HepG2 (cell line): ENCODE measurements around the gene PIMREG. TPM values are rescaled to one million over a fixed set of nuclear protein-coding genes. Genes with fewer than 3 reads are reported as not detected.

Experiments used
- ATAC-seq: fragments of 200-7000 bp; cut with Tn5 transposase; 3 replicates; pipeline ENCODE4 v1.9.1; 2020; ENCODE audit warnings: mild to moderate bottlenecking, moderate library complexity
- BruUV-seq: library from RNA; stranded (reverse); fragments of 400-500 nt; replicated peaks from 2 replicates; lab custom pipeline; 2021; lab: Mats Ljungman, UMichigan
- CTCF ChIA-PET: fragments of 300-600 bp; formaldehyde crosslinking; extraction: SDS; loops from one replicate; lab custom pipeline; 2021; ENCODE audit warnings: low total read pairs, inconsistent platforms, low intra/inter-chr PET ratio; lab: Yijun Ruan, JAX
- POLR2A ChIA-PET: fragments of 350-600 bp; sonication (Branson Sonifier 250); formaldehyde crosslinking; loops from one replicate; lab custom pipeline; 2020; ENCODE audit warnings: antibody characterized with exemption, inconsistent platforms; lab: Yijun Ruan, JAX
- DNase-seq: peaks from one replicate; pipeline ENCODE4 v3.0.0-alpha.2; 2015; ENCODE audit warnings: low spot score
- FAIRE-seq: peaks from 3 replicates; lab custom pipeline; 2011; peaks lifted over from hg19 to GRCh38; lab: Jason Lieb, UNC
- H2AFZ ChIP-seq: one replicate; pipeline ENCODE4 v1.6.1; 2011; ENCODE audit warnings: low read length, inconsistent platforms
- H3K27ac ChIP-seq: fragments of 300-600 bp; 3 replicates; pipeline ENCODE4 v1.8.0; 2011; ENCODE audit warnings: mixed run types, mild to moderate bottlenecking, mixed read lengths, low read length, inconsistent platforms; ENCODE audit not compliant: insufficient read depth; ENCODE audit errors: extremely low read length
- H3K27me3 ChIP-seq, 2 experiments: fragments of 200-600 bp in 1 of 2; 2 replicates in 1 of 2; 3 replicates in 1 of 2; pipeline versions ENCODE4 v1.6.0 to v1.8.0; 2011; ENCODE audit warnings: low read length in 2 of 2, mild to moderate bottlenecking in 2 of 2, moderate library complexity in 2 of 2, inconsistent platforms in 1 of 2; ENCODE audit not compliant: insufficient read depth in 2 of 2, control insufficient read depth in 1 of 2
- H3K36me3 ChIP-seq, 2 experiments: fragments of 200-600 bp in 1 of 2; replicated peaks in 1 of 2; 2 replicates in 1 of 2; 3 replicates in 1 of 2; pipeline versions ENCODE4 v1.5.1 to v1.8.0; 2011; ENCODE audit warnings: low read length in 2 of 2, inconsistent platforms in 1 of 2; ENCODE audit not compliant: insufficient read depth in 2 of 2, control insufficient read depth in 1 of 2
- H3K4me1 ChIP-seq: 2 replicates; pipeline ENCODE4 v1.5.1; 2012; ENCODE audit warnings: low read length, inconsistent platforms; ENCODE audit not compliant: insufficient read depth
- H3K4me2 ChIP-seq: 2 replicates; pipeline ENCODE4 v1.6.0; 2011; ENCODE audit warnings: low read depth, low read length, inconsistent platforms
- H3K4me3 ChIP-seq, 3 experiments: fragments of 200-600 bp in 1 of 3; sonication (generic), shearing (Covaris generic) in 1 of 3; replicated peaks in 1 of 3; 2 replicates each; pipeline ENCODE4 v1.5.1; 2011 to 2016; ENCODE audit warnings: low read length in 3 of 3, inconsistent platforms in 2 of 3, low read depth in 2 of 3, mild to moderate bottlenecking in 2 of 3, control low read depth in 1 of 3, mixed read lengths in 1 of 3; ENCODE audit not compliant: insufficient read depth in 1 of 3
- H3K79me2 ChIP-seq: one replicate; pipeline ENCODE4 v1.6.1; 2011; ENCODE audit warnings: low read length, inconsistent platforms; ENCODE audit not compliant: insufficient read depth
- H3K9ac ChIP-seq: 2 replicates; pipeline ENCODE4 v1.6.0; 2011; ENCODE audit warnings: mild to moderate bottlenecking, low read depth, low read length, inconsistent platforms; ENCODE audit not compliant: insufficient read depth
- H3K9me3 ChIP-seq: 2 replicates; pipeline ENCODE4 v1.5.1; 2012; ENCODE audit warnings: mild to moderate bottlenecking, low read length
- H4K20me1 ChIP-seq: 2 replicates; pipeline ENCODE4 v1.6.0; 2011; ENCODE audit warnings: inconsistent platforms, mild to moderate bottlenecking, low read length, moderate library complexity; ENCODE audit not compliant: insufficient read depth
- GATAD2A ChIP-seq: IDR thresholded peaks from 2 replicates; pipeline ENCODE4 v1.6.1; 2016
- HOXA3 ChIP-seq: sonication (generic); formaldehyde crosslinking; IDR thresholded peaks from 2 replicates; pipeline ENCODE4 v1.5.0; 2020; ENCODE audit warnings: missing genetic modification reagents
- IKZF5 ChIP-seq: IDR thresholded peaks from 2 replicates; pipeline ENCODE4 v1.6.1; 2018; ENCODE audit warnings: missing genetic modification reagents, mild to moderate bottlenecking, missing compliant biosample characterization
- KDM3A ChIP-seq: IDR thresholded peaks from 2 replicates; pipeline ENCODE4 v1.6.1; 2018; ENCODE audit warnings: low read depth, missing compliant biosample characterization
- KDM4B ChIP-seq: sonication (generic); formaldehyde crosslinking; IDR thresholded peaks from 2 replicates; pipeline ENCODE4 v1.4.0; 2020; ENCODE audit warnings: missing genetic modification reagents
- KLF12 ChIP-seq: sonication (generic); formaldehyde crosslinking; IDR thresholded peaks from 2 replicates; pipeline ENCODE4 v1.4.0; 2020; ENCODE audit warnings: missing genetic modification reagents, borderline replicate concordance
- KLF15 ChIP-seq: sonication (generic); formaldehyde crosslinking; IDR thresholded peaks from 2 replicates; pipeline ENCODE4 v1.8.1; 2023; ENCODE audit warnings: borderline replicate concordance, mild to moderate bottlenecking, inconsistent platforms, missing genetic modification reagents, mixed read lengths
- KLF6 ChIP-seq: IDR thresholded peaks from 2 replicates; pipeline ENCODE4 v1.8.0; 2016; ENCODE audit warnings: missing biosample characterization, missing genetic modification reagents
- MYPOP ChIP-seq: sonication (generic); formaldehyde crosslinking; IDR thresholded peaks from 2 replicates; pipeline ENCODE4 v1.8.1; 2023; ENCODE audit warnings: mild to moderate bottlenecking, moderate library complexity, missing genetic modification reagents
- NAIF1 ChIP-seq: sonication (generic); formaldehyde crosslinking; IDR thresholded peaks from 2 replicates; pipeline ENCODE4 v1.5.0; 2020; ENCODE audit warnings: mild to moderate bottlenecking, missing genetic modification reagents, borderline replicate concordance
- NFE2 ChIP-seq: sonication (generic); formaldehyde crosslinking; IDR thresholded peaks from 2 replicates; pipeline ENCODE4 v1.4.0; 2020; ENCODE audit warnings: missing genetic modification reagents
- NR2C2 ChIP-seq: sonication (generic); formaldehyde crosslinking; IDR thresholded peaks from 2 replicates; pipeline ENCODE4 v1.4.0; 2020; ENCODE audit warnings: missing genetic modification reagents, mild to moderate bottlenecking, moderate library complexity, borderline replicate concordance
- TEF ChIP-seq: sonication (generic); formaldehyde crosslinking; IDR thresholded peaks from 2 replicates; pipeline ENCODE4 v1.5.0; 2020; ENCODE audit warnings: missing genetic modification reagents
- THAP7 ChIP-seq: sonication (generic); formaldehyde crosslinking; IDR thresholded peaks from 2 replicates; pipeline ENCODE4 v1.8.1; 2023; ENCODE audit warnings: mild to moderate bottlenecking, missing genetic modification reagents
- ZBTB21 ChIP-seq: sonication (generic); formaldehyde crosslinking; IDR thresholded peaks from 2 replicates; pipeline ENCODE4 v1.4.0; 2020; ENCODE audit warnings: missing genetic modification reagents
- ZC3H13 ChIP-seq: sonication (generic); formaldehyde crosslinking; IDR thresholded peaks from 2 replicates; pipeline ENCODE4 v1.8.1; 2023; ENCODE audit warnings: mild to moderate bottlenecking, missing genetic modification reagents, moderate library complexity
- ZFP36L1 ChIP-seq: sonication (generic); formaldehyde crosslinking; IDR thresholded peaks from 2 replicates; pipeline ENCODE4 v1.8.0; 2022; ENCODE audit warnings: mild to moderate bottlenecking, missing genetic modification reagents, moderate library complexity
- ZNF430 ChIP-seq: sonication (generic); formaldehyde crosslinking; IDR thresholded peaks from 2 replicates; pipeline ENCODE4 v1.9.0; 2021; ENCODE audit warnings: mild to moderate bottlenecking, missing genetic modification reagents
- ZNF549 ChIP-seq: sonication (generic); formaldehyde crosslinking; IDR thresholded peaks from 2 replicates; pipeline ENCODE4 v1.5.0; 2020; ENCODE audit warnings: missing genetic modification reagents
- ZNF639 ChIP-seq: conservative IDR thresholded peaks from 2 replicates; pipeline ENCODE4 v1.6.1; 2018; ENCODE audit warnings: missing genetic modification reagents
- ZNF773 ChIP-seq: sonication (generic); formaldehyde crosslinking; IDR thresholded peaks from 2 replicates; pipeline ENCODE4 v1.4.0; 2020; ENCODE audit warnings: missing genetic modification reagents, borderline replicate concordance
- WGBS: methylation state at CpG from one replicate; pipeline ENCODE4 v1.1.6; 2017; ENCODE audit warnings: low lambda C conversion rate; 5-methylcytosine and 5-hydroxymethylcytosine counted together
- in situ Hi-C: cut with HindIII; loops from 2 replicates; pipeline ENCODE4 v1.10.0; 2017; ENCODE audit warnings: low pct_unique_long_range_greater_than_20kb; ENCODE audit not compliant: extremely low pct_ligation_motif_present
- intact Hi-C: fragments of 100-400 bp; cut with micrococcal nuclease; formaldehyde crosslinking; loops from one replicate; pipeline ENCODE4 v1.10.0; 2022; ENCODE audit not compliant: unreplicated experiment
- polyA plus RNA-seq, 8 experiments: library from polyadenylated mRNA; depleted of rRNA in 3 of 8; stranded (reverse) in 7 of 8; unstranded in 1 of 8; fragments of >200 nt; fragmentation: Illumina TruSeq in 4 of 8; extraction: Trizol in 4 of 8; gene quantifications; 2 replicates each; pipeline versions ENCODE4 v1.2.1 to v1.2.3, GENCODE V29; 2011 to 2016; ENCODE audit warnings: low read depth in 4 of 8, missing spikeins in 1 of 8, mixed read lengths in 1 of 8; ENCODE audit not compliant: insufficient read depth in 1 of 8
- total RNA-seq, 5 experiments: library from RNA; depleted of rRNA; stranded (reverse); fragments of >200 nt; fragmentation: Illumina TruSeq; extraction: Trizol; gene quantifications; 2 replicates each; pipeline ENCODE4 v1.2.3, GENCODE V29; 2016; ENCODE audit warnings: low read depth in 1 of 5

PIMREG gene
- total and polyA plus RNA-seq, 2 of the 13 experiments (the other 11 are each of a cell fraction or from before 2014, with no cell fraction given) = 15.6 to 30.3 TPM

- no peak for TF ChIP-seq ZNF549 (CRISPR knock-in tag)
- TF ChIP-seq KLF15 = no peak
- no peak for TF ChIP-seq ZNF639 (CRISPR knock-in tag)
- TF ChIP-seq KDM3A (CRISPR knock-in tag) = no peak
- no peak for TF ChIP-seq GATAD2A (CRISPR knock-in tag)
- no peak for TF ChIP-seq IKZF5 (CRISPR knock-in tag)
- no peak for TF ChIP-seq ZNF430 (CRISPR knock-in tag)
- no peak for TF ChIP-seq ZNF773 (CRISPR knock-in tag)
These were observed 33.7 kb downstream of the PIMREG start (continued) for GRCh38 chr17:6477831-6478383.

- Histone ChIP-seq H3K4me2 (no peak overlapping the region), H3K9ac (no peak overlapping the region), H3K79me2 (no peaks in the 10 kb centered on the region), H3K4me3 (no peak overlapping the region), H4K20me1 (no peaks in the 10 kb centered on the region), H3K4me1 (no peaks in the 10 kb centered on the region), H2AFZ (no peak overlapping the region), H3K9me3 (no peaks in the 10 kb centered on the region), H3K36me3 (no peaks in the 10 kb centered on the region), H3K27me3 (peaks cover 0 to under 1% of the 10 kb centered on the region in 2 experiments; a peak in 1 of 5 replicates), H3K27ac (no peak overlapping the region)
- ChIA-PET POLR2A (no interaction called here), CTCF (no interaction called here)
- in situ Hi-C loops (no loop called here), intact Hi-C loops (loop anchor here (10.0 kb wide), 1 partner anchor 76 kb away; the partner anchor contains the start of gene PITPNM3)
- no peak for FAIRE-seq
- no TSS peak for BruUV-seq
- ATAC-seq = no peak
- 69% methylated on average over 11 of the region's 11 CpGs for WGBS
- no peak for DNase-seq
- TF ChIP-seq ZC3H13 (CRISPR knock-in tag) (no peak), TEF (CRISPR knock-in tag) (no peak), NAIF1 (CRISPR knock-in tag) (no peak), KLF12 (CRISPR knock-in tag) (no peak), MYPOP (CRISPR knock-in tag) (no peak), ZBTB21 (CRISPR knock-in tag) (no peak), KDM4B (CRISPR knock-in tag) (no peak), NR2C2 (CRISPR knock-in tag) (no peak), THAP7 (CRISPR knock-in tag) (no peak), KLF6 (no peak), ZFP36L1 (CRISPR knock-in tag) (no peak), NFE2 (CRISPR knock-in tag) (no peak), HOXA3 (no peak)
These were observed 34.2 kb downstream of the PIMREG start for GRCh38 chr17:6478486-6478885.
